HEK293 (cell line): Measurements from ENCODE around the gene TUT4.

ENCODE experiments used
- CTCF ChIP-seq: fragments of 450-650 bp; formaldehyde crosslinking; IDR thresholded peaks from 2 replicates; pipeline ENCODE4 v1.5.1; 2016; ENCODE audit warnings: missing biosample characterization, missing genetic modification characterization
- ZNF335 ChIP-seq: fragments of 450-650 bp; formaldehyde crosslinking; conservative IDR thresholded peaks from 2 replicates; pipeline ENCODE4 v1.5.1; 2016; ENCODE audit warnings: missing biosample characterization, missing genetic modification characterization

GRCh38 chr1:52436817-52437216 lies 116.1 kb downstream of the TUT4 start:
- TF ChIP-seq CTCF (tag by site-specific recombination): no peak
- no peak for TF ChIP-seq ZNF335 (tag by site-specific recombination)
